GM21367 (cell line): ENCODE measurements around the gene UBE2G1.

Experiments
- ATAC-seq: cut with Tn5 transposase; IDR thresholded peaks from one replicate; pipeline ENCODE4 v1.9.1; 2021; ENCODE audit not compliant: unreplicated experiment

Gene UBE2G1

DNA sequence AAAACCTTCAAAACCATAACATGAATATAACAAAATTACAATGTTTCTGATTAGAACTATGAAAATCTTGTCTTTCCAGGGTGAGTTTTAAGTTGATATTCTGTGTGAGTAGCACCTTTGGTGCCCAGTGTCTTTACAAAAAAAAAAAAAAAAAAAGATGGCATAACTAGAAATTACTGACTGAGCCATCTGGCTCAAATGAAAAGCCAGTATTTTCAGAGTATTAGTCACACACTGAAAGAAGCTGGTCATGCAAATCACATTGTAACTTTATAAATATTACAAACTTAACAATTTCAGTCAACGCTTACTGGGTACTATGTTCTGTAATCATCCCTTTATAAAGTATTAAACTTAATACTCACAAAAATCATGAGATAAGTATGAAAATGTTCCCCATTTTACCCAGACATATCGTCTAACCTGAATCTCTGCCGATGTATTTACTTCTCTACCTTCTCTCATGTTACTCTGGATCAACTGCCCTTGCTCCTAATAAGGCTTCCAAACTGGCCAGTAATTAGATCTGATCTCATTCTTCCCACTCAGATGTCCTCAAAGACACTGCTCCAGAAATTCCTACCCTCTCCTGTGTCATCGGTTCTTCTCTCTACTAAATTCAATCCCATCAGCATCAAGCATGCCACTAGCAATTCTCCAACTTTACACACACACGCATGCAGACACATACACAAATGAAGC, 25.4 kb downstream of the UBE2G1 start:
- ATAC-seq = no peak

DNA sequence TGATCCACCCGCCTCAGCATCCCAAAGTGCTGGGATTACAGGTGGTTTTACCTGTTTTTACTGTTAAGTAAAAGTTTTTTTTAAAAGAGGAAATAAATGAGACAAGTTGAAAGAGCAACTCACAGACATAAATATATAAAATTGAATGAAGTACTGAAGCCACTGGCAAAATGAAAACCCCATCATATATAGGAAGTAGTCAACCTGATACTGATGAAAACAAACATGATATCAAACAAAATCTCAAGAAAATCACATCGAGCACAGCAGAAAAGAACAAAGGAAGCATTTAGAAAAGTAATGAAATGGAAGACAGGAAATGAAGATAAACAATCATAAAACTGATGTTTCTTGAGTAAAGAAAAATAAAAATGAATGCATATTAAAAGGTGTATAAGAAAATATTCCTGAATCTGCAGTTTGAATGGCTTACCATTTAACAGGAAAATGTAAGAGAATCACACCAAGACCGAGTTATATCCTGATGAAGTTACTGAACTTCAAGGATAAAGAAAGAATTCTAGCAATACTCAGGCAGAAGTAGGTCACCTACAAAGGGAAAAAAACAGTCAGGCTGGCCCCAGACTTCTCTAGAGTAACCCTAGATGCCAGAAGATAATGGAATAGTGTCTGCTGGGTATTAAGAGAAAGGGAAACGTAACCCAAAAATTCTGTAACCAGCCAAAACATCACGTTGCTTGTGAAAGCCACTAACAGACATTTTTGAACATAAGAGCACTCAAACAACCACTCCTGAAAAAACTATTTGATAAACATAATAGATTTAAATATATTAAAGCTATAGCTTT, 31.5 kb downstream of the UBE2G1 start:
- ATAC-seq = no peak

DNA sequence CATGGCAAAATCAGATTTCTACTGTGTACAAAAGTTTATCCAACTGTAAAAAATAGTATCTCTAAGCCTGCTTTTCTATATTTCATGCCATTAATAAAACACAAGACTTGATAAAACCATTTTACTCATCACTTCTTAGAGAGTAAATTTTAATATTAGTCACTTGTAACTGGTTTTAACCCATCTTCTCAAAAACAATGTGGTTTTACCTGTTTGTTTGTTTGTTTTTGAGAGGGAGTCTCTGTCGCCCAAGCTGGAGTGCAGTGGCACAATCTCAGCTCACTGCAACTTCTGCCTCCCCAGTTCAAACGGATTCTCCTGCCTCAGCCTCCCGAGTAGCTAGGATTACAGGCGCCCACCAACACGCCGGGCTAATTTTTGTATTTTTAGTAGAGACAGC, 32.1 kb downstream of the UBE2G1 start:
- no peak for ATAC-seq

DNA sequence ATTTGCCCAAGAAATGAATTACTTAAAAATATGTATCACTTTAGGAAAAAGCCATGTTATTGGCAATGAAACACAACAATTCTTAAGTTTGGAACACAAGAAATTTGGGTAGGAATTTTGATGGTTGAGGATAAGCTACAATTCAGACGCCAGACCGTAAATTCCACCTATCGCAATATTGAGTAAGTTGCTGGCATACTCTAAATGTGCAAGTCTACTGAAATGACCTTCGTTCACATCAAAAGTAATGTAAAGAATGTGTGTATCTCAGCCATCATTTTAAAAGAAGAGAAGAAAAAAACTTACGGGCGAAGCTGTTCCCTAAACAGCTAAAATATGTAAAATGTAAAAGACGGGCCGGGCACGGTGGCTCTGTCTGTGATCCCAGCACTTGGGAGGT, 33.4 kb downstream of the UBE2G1 start:
- ATAC-seq = no peak

DNA sequence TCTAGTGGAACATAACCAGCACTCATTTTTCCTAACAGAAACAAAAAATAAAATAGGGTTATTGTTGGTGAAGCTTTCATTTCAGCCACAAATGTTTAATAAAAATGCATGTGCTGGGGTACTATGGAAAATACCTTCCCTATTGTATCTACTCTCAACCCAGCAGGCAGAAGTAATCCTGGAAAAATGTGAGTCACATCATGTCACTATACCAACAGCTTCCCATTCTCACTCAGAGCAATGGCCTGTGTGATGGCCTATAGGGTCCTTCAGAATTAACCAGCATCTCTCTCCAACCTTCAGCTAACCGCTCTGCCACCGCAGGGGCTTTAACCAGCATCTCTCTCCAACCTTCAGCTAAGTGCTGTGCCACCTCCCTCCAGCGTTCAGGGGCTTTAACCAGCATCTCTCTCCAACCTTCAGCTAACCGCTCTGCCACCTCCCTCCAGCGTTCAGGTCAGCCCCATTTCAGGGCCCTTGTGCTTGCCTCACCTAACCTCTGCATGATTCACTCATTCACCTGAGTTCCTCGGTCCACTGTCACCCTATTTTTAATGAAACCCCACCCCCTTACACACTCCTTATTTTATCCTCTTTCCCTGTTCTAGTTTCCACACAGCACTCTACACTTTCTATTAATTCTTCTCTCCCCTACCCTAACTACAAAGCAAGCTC, 34.0 kb downstream of the UBE2G1 start:
- no peak for ATAC-seq

GRCh38 chr17:4331614-4332013, 34.9 kb downstream of the UBE2G1 start:
- no peak for ATAC-seq

- no peak for ATAC-seq
Measured at GRCh38 chr17:4329838-4330237, 36.6 kb downstream of the UBE2G1 start.

DNA sequence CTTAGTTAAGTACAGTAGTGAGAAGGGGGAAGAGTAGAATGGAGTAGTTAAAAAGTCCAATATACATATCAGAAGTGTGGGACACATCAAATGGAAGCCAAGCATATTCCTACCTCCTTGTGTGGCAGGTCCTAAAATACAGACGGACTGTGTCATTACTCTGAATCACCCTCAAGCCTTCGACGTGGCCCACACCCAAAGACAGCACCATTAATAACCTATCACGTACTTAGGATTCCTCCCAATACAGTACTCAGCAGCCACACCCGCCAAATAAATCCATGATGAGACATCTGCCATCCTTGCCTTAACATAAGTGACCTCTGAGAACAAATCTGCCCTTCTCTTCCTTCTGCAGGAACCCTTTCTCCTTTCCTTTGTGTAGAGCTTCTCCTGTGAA, 38.9 kb downstream of the UBE2G1 start:
- no peak for ATAC-seq

- ATAC-seq = no peak
Measured at GRCh38 chr17:4326608-4327007, 39.9 kb downstream of the UBE2G1 start.

DNA sequence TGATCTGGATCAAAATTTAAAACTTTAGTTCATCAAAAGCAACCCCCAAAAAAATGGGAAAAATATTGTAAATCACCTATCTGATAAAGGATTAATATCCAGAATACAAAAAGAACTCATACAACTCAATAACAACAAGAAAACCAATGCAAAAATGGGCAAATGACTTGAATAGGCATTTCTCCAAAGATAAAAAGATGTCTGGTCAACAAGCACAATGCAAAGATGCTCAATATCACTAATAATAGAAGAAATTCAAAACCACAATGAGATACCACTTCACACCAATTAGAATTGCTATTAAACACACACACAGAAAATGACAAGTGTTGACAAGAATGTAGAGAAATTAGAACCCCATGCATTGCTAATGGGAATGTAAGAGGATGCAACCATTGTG, 40.4 kb downstream of the UBE2G1 start:
- no peak for ATAC-seq

DNA sequence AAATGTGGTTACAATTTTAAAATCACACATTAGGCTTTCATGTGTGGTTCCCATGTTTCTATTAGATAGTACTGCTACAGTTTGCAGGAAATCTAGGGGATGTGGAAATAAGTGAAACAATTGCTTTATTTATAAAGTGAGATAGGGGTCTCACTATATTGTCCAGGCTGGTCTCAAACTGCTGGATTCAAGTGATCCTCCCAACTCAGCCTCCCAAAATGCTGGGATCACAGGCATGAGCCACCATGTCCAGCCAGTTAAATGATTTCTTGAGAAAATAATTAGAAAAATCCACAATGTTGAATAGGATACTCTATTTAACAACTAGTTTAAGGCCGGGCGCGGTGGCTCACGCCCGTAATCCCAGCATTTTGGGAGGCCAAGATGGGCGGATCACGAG, 42.0 kb downstream of the UBE2G1 start:
- ATAC-seq = no peak

DNA sequence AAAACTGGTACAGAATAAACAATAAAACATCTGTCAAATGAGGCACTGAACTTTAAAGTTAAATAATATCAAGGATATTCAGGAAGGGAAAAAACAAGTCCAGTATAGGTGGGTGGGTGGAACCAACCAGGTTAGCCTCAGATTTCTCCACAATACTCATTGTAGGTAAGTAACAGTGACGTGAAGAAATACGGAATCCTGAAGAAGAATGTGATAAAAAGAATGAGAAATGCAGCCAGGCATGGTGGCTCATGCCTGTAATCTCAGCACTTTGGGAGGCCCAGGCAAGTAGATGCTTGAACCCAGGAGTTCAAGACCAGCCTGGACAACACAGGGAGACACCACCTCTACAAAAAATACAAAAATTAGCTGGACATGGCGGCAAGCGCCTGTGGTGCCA, 47.3 kb downstream of the UBE2G1 start:
- no peak for ATAC-seq

DNA sequence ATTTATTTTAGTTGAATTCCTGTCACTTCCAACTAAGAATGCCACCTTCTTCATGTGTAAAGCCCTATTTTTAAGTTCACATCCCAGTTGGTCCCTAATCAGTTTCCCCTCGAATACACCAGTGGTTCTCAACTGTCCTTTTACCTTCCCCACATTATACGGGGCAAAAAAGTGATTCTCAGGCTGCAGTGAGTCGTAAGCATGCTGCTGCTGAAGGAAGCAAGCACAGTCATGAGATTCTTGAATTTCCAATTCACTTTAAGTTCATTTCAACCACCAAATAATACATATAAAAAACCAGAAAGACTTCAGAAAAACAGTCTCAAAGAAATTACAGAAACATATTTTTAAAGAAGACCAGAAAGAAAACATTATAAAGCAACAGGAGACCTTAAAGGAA, 47.9 kb downstream of the UBE2G1 start:
- ATAC-seq = no peak

DNA sequence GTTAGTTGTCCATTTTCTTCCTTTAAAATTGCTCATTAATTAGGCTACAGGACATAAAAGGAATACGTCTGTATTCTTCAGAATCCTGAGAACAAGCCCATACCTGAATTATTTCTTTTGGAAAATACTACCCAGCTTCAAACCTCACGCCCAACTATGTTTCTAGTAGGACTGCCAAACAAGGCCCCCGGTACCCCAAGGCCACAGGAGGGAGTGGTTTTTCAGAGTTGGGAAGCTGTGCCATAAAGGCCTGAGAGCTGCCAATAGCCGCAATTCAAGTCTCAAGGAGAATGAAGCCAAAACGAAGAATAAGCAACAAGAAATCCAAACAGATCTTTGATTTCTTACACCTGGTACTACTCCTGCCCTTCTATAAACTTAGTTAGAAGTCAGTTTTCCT, 48.3 kb downstream of the UBE2G1 start:
- no peak for ATAC-seq

DNA sequence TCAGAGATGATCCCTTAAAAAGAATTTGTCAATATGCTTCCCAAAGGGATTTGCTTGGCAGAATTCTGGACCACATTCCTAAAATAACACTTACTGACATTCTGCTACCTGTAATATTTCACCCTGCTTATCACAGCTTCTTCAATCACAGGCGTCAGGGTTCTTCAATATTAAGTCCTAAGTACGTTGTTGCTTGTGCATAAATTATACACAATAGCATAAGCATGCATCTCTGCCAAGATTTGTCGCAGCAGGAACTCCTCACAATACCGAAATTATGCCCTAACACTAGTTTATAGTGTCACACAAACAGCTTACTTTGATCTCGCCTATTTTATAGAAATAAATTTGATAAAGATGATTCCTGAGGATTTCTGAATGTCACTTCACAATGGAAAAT, 48.9 kb downstream of the UBE2G1 start:
- ATAC-seq = no peak

GRCh38 chr17:4316648-4317047, 49.8 kb downstream of the UBE2G1 start:
- no peak for ATAC-seq

DNA sequence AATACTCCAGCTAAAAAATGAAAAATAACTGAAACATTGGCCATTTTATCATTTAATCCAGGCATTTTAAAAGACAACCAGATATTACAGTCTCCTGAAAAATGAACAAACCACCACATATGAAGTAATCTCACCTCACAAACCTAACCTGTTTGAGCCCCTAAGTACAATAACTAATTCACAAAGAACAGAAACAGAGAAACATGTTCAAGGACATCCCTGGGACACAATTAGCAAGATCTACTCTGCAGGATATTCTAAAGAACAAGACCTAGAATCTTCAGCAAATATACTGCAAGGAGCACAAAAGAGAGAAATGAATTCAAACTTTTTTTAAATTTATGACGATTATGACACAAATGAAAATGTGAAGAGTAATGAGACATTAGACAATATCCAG, 51.9 kb downstream of the UBE2G1 start:
- no peak for ATAC-seq

DNA sequence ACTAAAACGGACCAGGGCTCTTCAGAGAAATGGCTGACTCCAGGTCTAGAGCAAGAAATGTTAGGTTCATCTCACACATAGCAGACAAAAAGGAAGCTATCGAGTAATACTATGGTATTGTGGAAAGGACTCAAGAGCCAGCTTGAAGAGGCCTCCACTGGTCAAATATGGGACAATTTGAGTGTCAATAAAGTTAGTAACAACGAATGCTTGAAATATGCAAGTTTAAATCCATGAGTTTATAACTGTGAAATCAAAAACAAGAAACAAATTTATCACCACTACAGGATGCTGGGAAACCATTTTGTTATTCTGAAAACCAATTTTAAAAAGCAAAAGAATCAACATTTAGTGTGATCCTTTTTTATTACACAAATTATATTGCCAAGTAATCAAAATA, 52.3 kb downstream of the UBE2G1 start:
- no peak for ATAC-seq

DNA sequence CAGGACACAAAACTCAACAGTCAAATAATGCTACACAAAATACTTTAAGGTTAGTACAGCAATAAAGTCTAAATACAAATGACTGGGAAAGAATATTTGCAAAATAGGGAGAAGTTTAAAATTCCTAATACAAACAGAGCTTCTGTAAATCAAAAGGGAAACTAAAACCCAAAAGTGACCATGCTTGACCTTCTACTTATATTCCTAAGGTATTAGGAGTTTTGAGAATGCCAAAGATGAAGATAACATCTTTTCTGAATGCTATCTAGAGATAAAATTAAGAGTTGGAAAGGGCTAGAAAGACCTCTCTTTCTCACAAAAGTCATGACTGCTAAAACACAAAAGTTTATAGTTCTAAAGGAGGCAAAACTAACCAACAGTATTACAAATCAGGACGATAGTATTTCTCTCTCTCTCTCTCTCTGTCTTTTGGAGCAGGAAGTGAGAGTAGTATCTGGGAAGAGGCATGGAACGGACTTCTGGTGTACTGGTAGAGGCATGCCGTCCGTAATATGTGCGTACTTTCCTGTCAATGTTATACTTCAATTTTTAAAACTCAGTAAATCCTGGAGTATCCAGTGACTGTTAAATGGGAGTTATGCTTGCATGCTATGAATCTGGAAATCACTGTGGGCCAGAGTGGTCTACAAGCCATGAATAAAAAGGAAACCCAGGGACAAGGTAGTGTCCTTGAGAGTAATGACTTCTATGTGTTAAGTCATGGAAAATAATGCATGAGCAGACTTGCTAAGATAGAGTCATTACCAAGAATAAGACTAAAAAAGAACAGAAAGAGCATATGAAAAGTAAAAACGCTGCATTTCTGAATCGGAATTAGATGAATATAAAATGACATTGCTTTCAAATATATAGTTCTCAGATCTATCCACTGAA, 53.0 kb downstream of the UBE2G1 start:
- ATAC-seq = no peak

DNA sequence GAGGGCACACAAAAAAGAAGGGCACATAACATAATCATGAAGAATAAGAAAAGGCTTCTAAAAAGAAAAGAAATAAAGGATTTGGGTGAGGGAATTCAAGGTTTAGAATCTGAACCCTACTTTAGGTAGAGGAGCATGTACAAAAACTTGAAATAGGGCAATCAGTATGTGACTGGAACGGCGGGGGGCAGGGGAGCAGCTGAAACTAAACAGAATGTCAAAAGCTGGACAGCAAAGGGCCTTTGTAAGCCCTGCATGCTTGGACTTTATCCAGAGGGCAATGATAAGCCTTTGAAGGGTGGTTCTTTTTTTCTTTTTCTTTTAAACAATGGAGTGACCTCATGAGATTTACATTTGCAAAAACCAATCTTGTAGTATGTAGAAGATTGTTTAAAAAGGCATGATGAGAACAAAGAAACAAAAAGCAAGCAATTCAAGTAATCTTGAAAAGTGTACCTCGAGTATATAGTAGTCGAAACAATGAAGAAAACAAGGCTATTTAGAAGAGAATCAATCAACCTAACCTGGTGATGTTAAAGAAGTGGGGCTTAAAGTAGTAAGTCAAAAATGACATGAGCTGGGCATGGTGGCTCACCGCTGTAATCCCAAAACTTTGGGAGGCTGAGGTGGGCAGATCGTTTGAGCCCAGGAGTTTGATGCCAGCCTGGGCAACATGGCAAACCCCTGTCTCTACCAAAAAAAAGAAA, 56.0 kb downstream of the UBE2G1 start:
- no peak for ATAC-seq

DNA sequence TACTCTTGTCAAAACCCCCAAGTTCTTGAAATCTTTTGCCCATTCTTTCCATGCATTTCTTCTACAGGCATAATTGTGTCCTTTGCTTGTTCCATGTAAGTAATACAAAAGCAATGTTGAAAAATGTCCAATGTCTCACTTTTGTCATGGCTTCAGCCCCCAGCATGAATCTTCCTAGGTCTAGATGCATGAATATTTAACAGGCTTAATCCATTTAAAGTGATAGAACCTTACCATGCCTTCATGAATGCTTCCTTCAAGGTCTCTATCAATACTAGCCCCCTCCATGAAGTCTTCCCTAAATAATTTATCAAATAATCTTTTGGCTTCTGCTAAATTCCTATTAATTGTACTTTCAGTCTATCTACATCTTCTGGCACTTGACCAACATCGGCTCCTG, 56.6 kb downstream of the UBE2G1 start:
- ATAC-seq = no peak
